SJSA1 (cell line): ENCODE results near the gene PLAAT4. TPM values are rescaled to one million over a fixed set of nuclear protein-coding genes. Genes with fewer than 3 reads are reported as not detected.

Experiments
- DNase-seq, 2 experiments: peaks; one replicate each; pipeline ENCODE4 v3.0.0-alpha.2; 2015 to 2020; ENCODE audit warnings: low spot score in 2 of 2, low read depth in 1 of 2
- H3K27ac ChIP-seq: fragments of 250-450 bp; sonication (Bioruptor Pico); 2 replicates; pipeline ENCODE4 v1.5.1; 2020; ENCODE audit warnings: mild to moderate bottlenecking, moderate library complexity
- H3K27me3 ChIP-seq: fragments of 250-450 bp; sonication (Bioruptor Pico); replicated peaks from 2 replicates; pipeline ENCODE4 v1.5.1; 2020; ENCODE audit warnings: mild to moderate bottlenecking, moderate library complexity
- H3K36me3 ChIP-seq: fragments of 250-450 bp; sonication (Bioruptor Pico); 2 replicates; pipeline ENCODE4 v1.5.1; 2020; ENCODE audit warnings: mild to moderate bottlenecking
- H3K4me1 ChIP-seq: fragments of 250-450 bp; sonication (Bioruptor Pico); replicated peaks from 2 replicates; pipeline ENCODE4 v1.6.1; 2021; ENCODE audit warnings: mild to moderate bottlenecking
- H3K4me3 ChIP-seq: fragments of 250-450 bp; sonication (Bioruptor Pico); 2 replicates; pipeline ENCODE4 v1.5.1; 2020; ENCODE audit warnings: mild to moderate bottlenecking
- H3K9me3 ChIP-seq: fragments of 250-450 bp; sonication (Bioruptor Pico); replicated peaks from 2 replicates; pipeline ENCODE4 v1.5.1; 2020; ENCODE audit warnings: mild to moderate bottlenecking
- total RNA-seq: library from RNA; depleted of rRNA; stranded (reverse); fragments of >200 nt; shearing (Covaris generic); gene quantifications from 2 replicates; pipeline ENCODE4 v1.2.3, GENCODE V29; 2014

PLAAT4 gene
- total RNA-seq, 1 experiment from 2014 or later: 32.1 TPM

DNA sequence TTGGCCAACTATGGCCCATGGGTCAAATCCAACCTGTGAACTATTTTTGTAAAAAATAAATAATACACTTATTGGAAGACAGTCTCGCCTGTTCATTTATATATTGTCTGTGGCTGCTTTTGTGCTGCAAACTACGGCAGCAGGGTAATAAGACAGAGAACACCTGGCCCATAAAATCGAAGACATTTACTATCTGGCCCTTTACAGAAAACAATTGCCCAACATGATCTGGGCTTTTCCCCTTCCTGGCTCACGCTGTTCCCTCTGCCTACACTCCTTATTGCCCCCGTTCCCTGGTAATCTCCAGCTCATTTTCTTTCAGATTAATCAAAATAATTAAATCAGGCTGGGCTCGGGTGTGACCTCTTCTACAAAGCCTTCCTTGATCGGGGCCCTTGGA lies 21.0 kb downstream of the PLAAT4 start:
- no peaks in the 10 kb centered on the region for H3K9me3 ChIP-seq
- peaks cover 5% of the 10 kb centered on the region for H3K4me1 ChIP-seq
- no peak overlapping the region for H3K4me3 ChIP-seq
- no peaks in the 10 kb centered on the region for H3K36me3 ChIP-seq
- no peaks in the 10 kb centered on the region for H3K27me3 ChIP-seq
- no peak overlapping the region for H3K27ac ChIP-seq
- peak in 1 of 2 experiments; percentile 28 for DNase-seq

DNA sequence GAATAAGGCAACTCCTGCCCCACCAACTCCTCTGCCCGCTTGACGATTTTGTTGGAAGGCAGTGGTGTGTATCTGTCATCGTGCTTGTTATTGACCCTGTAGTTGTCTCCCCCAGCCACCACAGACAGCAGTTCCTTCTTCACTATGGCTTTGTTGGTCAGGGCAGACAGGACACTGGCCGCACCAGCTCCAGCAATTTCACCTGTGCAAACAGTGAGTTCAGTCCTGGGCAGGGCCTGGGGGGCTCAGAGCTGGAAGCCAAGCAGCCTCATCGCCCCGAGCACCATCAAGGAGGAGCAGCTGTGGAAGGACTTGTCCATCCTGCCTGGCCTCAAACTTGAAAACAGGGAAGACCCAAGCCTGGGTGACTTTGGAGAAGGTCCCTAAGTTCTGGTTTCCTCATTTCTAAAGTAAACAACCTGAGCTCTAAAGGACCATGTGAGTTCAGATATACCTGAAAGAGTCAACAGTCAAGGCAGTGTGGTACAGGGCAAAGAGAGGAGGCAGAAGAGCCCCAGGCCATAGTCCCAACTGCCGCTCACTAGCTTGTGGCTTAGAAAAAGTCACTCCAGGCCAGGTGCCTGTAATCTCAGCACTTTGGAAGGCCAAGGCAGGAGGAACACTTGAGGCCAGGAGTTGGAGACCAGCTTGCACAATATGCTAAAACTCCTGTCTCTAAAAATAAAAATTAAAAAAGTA lies 22.0 kb downstream of the PLAAT4 start:
- no peak overlapping the region for H3K27ac ChIP-seq
- peaks cover 5% of the 10 kb centered on the region for H3K4me1 ChIP-seq

DNA sequence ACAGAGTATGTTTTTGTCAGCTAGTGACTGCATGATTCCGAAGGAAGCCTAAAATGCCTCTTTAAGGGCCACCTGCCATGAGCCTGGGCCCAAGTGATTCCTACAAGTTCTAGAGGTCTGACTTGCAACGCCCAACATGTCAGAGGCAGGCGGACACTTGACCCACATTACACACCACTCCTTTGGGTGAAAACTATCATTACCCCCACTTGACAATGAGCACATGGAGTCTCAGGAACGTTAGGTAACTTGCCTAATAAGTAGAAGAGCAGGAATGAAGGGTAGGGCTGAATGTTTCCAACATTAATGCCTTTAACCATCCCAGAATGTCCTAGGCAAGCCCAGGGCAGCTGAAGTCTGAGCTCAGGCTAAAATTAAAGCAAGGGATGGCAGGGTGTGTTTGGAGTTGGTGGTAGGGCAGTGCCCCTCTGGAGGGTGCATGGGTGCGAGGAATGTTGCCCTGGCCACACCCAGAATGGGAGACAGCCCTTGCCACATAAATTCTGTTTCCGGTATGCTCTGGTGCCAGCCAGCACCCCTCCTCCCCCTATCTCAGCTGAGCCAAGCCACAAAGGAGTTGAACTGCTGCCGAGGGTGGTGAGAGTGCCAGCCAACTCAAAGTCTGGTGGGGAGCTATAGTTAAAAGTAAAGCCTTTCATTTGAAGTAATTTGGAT lies 24.0 kb downstream of the PLAAT4 start:
- no peaks in the 10 kb centered on the region for H3K27me3 ChIP-seq
- H3K9me3 ChIP-seq: no peaks in the 10 kb centered on the region
- H3K4me1 ChIP-seq: peaks cover 14% of the 10 kb centered on the region
- no peaks in the 10 kb centered on the region for H3K36me3 ChIP-seq
- no peak overlapping the region for H3K27ac ChIP-seq
- DNase-seq: peak in 1 of 2 experiments; percentile 37
- H3K4me3 ChIP-seq: no peak overlapping the region

More for the DNA sequence above, 22.0 kb downstream of the PLAAT4 start:
- no peak for DNase-seq
- Histone ChIP-seq H3K36me3 (no peaks in the 10 kb centered on the region), H3K9me3 (no peaks in the 10 kb centered on the region), H3K4me3 (no peak overlapping the region), H3K27me3 (no peaks in the 10 kb centered on the region)

DNA sequence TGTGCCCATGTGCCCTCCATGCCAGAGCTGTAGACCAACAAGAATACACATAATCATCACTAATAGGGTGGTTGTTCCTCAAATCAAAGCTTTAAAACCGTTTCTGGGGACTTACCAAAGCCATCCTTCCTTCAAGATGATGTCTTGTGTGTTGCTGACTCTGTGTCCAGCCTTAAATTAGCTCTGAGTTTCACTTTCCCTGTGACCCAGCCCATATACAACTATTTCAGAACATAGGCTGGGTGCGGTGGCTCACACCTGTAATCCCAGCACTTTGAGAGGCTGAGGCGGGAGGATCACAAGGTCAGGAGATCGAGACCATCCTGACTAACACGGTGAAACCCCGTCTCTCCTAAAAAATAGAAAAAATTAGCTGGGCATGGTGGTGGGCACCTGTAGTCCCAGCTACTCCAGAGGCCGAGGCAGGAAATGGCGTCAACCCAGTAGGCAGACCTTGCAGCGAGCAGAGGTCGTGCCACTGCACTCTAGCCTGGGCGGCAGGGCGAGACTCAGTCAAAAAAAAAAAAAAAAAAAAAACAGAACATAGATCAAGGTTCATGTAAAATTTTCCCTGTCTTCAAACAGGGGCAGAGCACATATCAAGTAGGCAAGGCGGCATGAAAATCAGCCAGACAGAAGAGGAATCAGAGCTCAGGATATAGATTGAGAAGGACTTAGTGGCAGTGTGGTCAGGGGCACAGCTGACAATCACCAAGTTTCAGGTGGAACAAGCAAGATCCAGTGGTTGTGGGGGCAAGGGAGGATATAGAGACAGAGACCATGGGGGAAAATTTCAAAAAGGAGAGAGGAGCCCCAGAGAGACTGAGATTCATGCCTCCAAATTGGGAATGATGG lies 26.8 kb downstream of the PLAAT4 start, which contains the start of gene PLAAT2:
TSS of gene PLAAT2 (minus strand) at position 179 of the 855 bp plus-strand sequence. CDS start at position 124, 55 bp downstream.
- peaks cover 32% of the 10 kb centered on the region for H3K4me1 ChIP-seq
- peak in 1 of 2 experiments; percentile 20 for DNase-seq
- H3K36me3 ChIP-seq: no peaks in the 10 kb centered on the region
- no peaks in the 10 kb centered on the region for H3K27me3 ChIP-seq
- H3K27ac ChIP-seq: no peak within 1 kb of the TSS
- no peak within 1 kb of the TSS for H3K4me3 ChIP-seq
- H3K9me3 ChIP-seq: no peaks in the 10 kb centered on the region

DNA sequence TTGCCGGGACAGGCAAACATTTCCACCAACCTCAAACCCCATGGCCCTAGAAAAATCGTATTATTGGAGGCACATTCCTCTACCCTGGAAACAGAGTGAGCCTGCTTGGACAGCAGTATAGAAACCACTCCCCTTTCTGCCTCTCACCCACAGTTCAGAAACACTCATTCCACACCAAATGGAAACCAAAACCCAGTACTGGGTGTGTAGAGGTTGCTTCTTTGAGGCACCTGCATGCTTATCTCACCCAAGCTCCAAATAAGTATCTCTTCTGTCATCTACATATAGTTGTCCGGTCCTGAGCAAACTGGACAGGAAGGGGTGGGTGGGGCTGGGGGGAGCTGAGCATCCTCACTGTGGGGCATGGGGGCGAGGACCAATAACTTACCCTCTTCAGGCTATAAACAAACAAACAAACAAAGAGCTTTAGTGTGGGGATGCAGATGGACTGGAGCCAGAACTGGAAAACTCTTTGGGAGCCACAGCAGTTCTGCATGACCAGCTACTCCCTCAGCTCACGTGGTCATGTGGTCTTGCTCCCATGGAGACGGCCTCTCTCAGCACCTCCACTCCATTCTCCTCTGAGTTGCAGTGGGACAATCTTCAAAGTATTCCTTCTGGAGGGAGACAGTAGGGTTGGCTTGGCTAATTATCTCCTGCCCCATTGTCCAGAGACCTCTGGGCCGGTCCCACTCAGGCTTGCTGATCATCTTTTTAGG lies 27.6 kb downstream of the PLAAT4 start:
- Histone ChIP-seq H3K27me3 (no peaks in the 10 kb centered on the region), H3K9me3 (no peaks in the 10 kb centered on the region), H3K4me3 (no peak overlapping the region), H3K4me1 (peaks cover 36% of the 10 kb centered on the region), H3K36me3 (no peaks in the 10 kb centered on the region), H3K27ac (no peak overlapping the region)
- DNase-seq: peak in 1 of 2 experiments; percentile 40

DNA sequence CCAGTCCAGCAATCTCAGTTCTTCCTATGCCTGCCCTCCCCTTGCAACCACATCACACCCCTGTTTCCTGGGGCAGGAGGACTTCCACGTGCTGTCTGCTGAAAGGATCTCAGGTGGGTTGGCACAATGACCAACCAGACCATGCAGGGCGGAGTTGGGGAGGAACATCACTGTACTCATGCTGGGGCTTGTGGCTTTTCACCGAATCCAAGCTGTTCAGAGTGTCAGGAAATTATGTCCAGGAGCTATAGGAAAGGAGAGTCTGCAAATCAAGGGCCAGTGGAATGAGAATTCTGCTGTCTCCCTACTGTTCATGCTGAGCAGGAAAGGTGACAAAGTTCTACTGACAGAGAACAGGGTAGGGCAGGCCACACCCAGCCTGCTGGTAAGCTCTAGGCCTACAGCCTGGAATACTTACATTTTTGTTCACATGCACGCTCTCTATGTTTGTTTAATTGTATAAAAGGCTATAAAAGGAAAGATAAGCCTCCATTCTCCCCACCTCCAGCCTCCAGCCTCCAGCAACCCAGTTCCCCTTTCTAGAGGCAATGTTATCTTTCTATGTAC lies 28.3 kb downstream of the PLAAT4 start:
- Histone ChIP-seq H3K36me3 (no peaks in the 10 kb centered on the region), H3K27me3 (no peaks in the 10 kb centered on the region), H3K27ac (no peak overlapping the region), H3K4me3 (no peak overlapping the region), H3K4me1 (peaks cover 36% of the 10 kb centered on the region), H3K9me3 (no peaks in the 10 kb centered on the region)
- DNase-seq: peak; percentile 28 to 36

DNA sequence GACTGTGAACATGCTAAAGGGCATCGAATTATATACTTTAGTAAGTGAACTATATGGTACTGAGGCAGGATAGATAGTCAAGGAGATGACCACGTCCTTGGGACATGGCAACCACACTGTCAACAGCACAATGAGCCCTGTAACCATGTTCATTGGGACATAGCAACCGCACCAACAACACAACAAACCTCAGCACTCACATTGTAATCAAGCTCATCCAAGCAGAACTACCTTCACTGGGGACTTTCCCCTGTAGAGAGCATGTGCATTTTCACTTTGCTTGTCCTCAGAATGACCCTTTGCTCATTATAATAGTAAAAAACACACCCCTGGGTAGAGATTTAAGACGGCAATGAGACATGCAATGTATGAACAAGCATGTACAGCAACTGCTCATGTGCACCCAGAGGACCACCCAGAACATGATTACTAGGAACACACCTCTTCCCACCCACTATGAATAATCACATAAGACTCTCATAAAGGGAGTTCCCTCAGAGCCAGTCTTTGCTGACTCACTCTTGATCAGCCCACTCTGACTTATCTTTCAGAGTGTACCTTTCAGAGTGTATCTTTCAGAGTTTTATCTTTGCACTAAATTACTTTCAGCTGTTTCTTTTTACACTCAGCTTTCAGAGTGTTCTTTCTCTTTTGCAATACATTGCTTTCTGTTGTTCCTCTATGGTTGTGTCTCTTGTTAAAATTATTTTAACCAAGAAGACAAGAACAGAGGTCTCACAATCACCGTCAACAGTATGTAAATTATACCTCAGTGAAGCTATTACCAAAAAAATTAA lies 30.6 kb downstream of the PLAAT4 start:
- no peak overlapping the region for H3K4me3 ChIP-seq
- peaks cover 31% of the 10 kb centered on the region for H3K4me1 ChIP-seq
- no peaks in the 10 kb centered on the region for H3K36me3 ChIP-seq
- no peaks in the 10 kb centered on the region for H3K9me3 ChIP-seq
- no peaks in the 10 kb centered on the region for H3K27me3 ChIP-seq
- H3K27ac ChIP-seq: peak overlapping the region; percentile 91
- peak; percentile 96 to 99 for DNase-seq

DNA sequence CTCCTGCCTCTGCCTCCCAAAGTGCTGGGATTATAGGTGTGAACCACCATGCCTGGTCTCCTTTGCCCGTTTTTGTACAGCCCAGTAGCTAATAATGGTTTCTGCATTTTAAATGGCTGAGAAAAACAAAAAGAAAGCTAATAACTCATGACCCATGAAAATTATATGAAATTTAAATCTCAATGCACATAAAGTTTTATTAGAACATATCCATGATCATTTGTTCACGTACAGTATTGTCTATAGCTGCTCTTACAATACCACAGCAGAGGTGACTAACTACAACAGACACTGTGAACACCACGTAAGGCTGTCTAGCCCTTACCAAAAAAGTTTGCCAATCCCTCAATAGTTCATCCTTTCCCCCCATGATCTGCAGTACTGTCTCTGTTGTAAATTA lies 33.0 kb downstream of the PLAAT4 start:
- Histone ChIP-seq H3K27me3 (no peaks in the 10 kb centered on the region), H3K27ac (no peak overlapping the region), H3K9me3 (no peaks in the 10 kb centered on the region), H3K36me3 (peaks cover 7% of the 10 kb centered on the region; the same call in 1 of the 2 replicates), H3K4me3 (no peak overlapping the region), H3K4me1 (peaks cover 38% of the 10 kb centered on the region)
- DNase-seq: no peak

DNA sequence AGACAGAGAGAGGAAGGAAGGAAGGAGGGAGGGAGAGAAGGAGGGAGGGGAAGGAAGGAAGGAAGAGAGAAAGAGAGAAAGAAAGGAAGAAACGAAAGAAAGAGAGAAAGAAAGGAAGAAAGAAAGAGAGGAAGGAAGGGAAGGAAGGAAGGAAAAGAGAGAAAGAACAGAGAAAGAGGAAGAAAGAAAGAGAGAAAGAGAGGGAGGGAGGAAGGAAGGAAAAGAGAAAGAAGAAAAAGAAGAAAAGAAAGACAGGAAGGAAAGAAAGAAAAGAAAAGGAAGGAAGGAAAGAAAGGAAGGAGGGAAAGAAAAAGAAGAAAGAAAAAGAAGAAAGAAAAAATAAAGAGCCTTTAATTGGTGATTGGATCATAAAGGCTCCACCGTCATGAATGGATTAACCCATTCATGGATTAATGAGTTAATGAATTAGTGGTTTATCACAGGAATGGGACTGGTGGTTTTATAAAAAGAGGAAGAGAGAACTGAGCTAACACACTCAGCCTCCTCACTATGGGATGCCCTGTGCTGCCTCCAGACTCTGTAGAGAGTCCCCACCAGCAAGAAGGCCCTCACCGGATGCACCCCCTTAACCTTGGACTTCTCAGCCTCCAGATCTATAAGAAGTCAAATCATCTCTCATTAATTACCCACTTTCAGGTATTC lies 35.5 kb downstream of the PLAAT4 start:
- Histone ChIP-seq H3K36me3 (peaks cover 10% of the 10 kb centered on the region; the same call in 1 of the 2 replicates), H3K4me3 (no peak overlapping the region), H3K27ac (no peak overlapping the region), H3K27me3 (no peaks in the 10 kb centered on the region), H3K4me1 (peaks cover 40% of the 10 kb centered on the region), H3K9me3 (no peaks in the 10 kb centered on the region)
- no peak for DNase-seq

DNA sequence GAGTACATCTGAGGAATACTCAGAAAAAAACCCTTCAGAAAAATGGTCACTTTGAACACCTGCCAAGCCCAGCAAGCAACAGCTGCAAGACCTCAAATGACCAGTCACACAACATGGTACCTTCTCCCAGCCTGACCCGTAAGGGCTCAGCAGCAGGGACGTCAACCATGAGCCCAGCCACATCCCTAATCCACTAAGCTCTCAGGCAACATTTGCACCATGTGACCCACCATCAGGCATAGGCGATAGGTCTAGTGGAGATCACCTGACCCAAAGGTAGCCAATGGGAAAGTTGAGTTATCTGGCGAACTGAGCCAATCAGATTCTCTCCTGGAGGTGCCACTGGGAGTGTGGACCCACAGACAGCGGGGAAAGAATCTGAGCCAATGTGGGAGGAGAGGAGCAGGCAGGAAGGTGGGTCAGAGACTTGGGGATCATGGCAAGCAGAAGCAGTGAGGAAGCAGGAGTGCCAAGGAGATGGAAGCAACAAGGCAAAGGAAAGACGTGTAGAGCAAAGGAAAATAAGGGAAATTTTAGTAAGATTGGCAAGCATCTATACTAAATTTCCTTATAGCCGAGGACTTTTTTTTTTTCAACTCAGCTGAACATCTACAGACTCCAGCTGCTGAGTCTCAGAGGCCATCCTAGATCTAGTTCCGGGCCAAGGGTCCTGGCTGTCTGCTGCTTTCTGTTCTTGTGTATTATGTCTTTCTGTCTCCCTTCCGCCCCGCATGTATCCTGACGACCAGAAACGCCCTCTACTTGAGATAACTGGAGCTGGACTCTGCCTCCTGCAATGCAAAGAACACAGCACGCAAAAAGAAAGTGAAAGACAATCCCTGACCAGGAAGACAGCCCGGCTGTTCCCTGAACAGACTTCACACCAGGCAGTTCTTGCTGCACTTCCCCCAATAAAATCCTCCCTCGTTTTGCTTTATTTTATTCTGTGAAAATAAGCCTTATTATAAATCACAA lies 37.6 kb downstream of the PLAAT4 start:
- Histone ChIP-seq H3K4me1 (peaks cover 25% of the 10 kb centered on the region), H3K4me3 (peak overlapping the region; percentile 20), H3K36me3 (peaks cover 12% of the 10 kb centered on the region), H3K27me3 (no peaks in the 10 kb centered on the region), H3K9me3 (no peaks in the 10 kb centered on the region), H3K27ac (peak overlapping the region; percentile 74)
- DNase-seq: peak; percentile 87 to 91
